Measurements from ENCODE around the gene PCDHGA4. TPM values are rescaled to one million over a fixed set of nuclear protein-coding genes. Genes with fewer than 3 reads are reported as not detected.

Gene PCDHGA4
- total RNA-seq, 1 donor: 6.9 TPM

DNA sequence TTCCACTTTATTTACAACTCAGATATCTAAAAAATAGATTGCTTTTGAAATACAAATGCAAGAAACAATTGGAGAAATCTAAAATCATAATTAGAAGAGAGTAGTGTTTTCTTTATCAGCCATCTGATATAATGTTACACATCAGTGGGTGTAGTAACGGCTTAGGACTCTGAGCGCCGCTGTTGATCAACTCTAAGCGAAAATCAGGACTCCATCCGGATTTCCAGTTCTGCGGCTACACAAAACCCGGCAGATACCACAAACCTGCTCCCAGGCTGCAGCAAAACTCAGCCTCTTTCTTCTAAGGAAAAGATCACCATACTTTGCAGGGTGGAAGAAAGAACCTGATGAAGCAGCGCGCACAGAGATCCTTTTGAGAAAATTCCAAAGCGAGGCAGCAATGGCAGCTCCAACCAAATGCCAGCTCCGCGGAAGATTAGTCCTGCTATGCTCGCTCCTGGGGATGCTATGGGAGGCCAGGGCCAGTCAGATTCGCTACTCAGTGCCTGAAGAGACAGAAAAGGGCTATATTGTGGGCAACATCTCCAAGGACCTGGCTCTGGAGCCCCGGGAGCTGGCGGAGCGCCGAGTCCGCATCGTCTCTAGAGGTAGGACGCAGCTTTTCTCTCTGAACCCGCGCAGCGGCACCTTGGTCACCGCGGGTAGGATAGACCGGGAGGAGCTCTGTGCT is 47.9 kb downstream of the PCDHGA4 start, which contains the start of gene PCDHGA9:
Gene PCDHGA9 (plus strand): TSS at position 226 of the 691 bp plus-strand sequence. CDS start 175 bp downstream, at position 401.
- DNase-seq (ENCODE audit: insufficient read length, low spot score, missing footprints): no peak
- Histone ChIP-seq H3K36me3 (ENCODE audit: insufficient read depth, low read length) (peaks cover 4% of the 10 kb centered on the region), H3K4me2 (ENCODE audit: insufficient read depth, low read length) (peak within 1 kb of the TSS; percentile 61), H3K4me1 (ENCODE audit: insufficient read depth, low read length) (no peaks in the 10 kb centered on the region), H4K20me1 (ENCODE audit: insufficient read depth, low read length) (peaks cover 3% of the 10 kb centered on the region), H2AFZ (ENCODE audit: low read length) (peak within 1 kb of the TSS; percentile 46), H3K4me3 (ENCODE audit: insufficient read depth, low read length) (peak within 1 kb of the TSS; percentile 58), H3K79me2 (ENCODE audit: insufficient read depth, low read length) (no peaks in the 10 kb centered on the region), H3K27me3 (ENCODE audit: insufficient read depth, low read length) (no peaks in the 10 kb centered on the region), H3K9me3 (ENCODE audit: low read depth, low read length) (peaks cover 18% of the 10 kb centered on the region), H3K27ac (ENCODE audit: low read depth, low read length) (no peak within 1 kb of the TSS)
- TF ChIP-seq, protein P1, sequence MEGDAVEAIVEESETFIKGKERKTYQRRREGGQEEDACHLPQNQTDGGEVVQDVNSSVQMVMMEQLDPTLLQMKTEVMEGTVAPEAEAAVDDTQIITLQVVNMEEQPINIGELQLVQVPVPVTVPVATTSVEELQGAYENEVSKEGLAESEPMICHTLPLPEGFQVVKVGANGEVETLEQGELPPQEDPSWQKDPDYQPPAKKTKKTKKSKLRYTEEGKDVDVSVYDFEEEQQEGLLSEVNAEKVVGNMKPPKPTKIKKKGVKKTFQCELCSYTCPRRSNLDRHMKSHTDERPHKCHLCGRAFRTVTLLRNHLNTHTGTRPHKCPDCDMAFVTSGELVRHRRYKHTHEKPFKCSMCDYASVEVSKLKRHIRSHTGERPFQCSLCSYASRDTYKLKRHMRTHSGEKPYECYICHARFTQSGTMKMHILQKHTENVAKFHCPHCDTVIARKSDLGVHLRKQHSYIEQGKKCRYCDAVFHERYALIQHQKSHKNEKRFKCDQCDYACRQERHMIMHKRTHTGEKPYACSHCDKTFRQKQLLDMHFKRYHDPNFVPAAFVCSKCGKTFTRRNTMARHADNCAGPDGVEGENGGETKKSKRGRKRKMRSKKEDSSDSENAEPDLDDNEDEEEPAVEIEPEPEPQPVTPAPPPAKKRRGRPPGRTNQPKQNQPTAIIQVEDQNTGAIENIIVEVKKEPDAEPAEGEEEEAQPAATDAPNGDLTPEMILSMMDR (IDR thresholded peaks at IDR 0.05; ENCODE audit: extremely low read depth, low read depth, low read length): peak; percentile 40

DNA sequence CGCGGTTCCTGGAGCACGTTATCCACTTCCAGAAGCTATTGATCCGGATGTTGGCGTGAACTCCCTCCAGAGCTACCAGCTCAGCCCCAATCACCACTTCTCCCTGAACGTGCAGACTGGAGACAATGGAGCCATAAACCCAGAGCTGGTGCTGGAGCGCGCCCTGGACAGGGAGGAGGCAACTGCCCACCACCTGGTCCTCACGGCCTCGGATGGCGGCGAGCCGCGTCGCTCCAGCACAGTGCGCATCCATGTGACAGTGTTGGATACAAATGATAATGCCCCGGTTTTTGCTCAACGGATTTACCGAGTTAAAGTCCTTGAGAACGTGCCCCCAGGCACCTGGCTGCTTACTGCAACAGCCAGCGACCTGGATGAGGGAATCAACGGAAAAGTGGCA is 48.6 kb downstream of the PCDHGA4 start:
- DNase-seq (ENCODE audit: insufficient read length, low spot score, missing footprints): no peak
- Histone ChIP-seq H2AFZ (ENCODE audit: low read length) (no peak overlapping the region), H3K79me2 (ENCODE audit: insufficient read depth, low read length) (no peaks in the 10 kb centered on the region), H3K4me3 (ENCODE audit: insufficient read depth, low read length) (peak overlapping the region; percentile 58), H4K20me1 (ENCODE audit: insufficient read depth, low read length) (peaks cover 3% of the 10 kb centered on the region), H3K27me3 (ENCODE audit: insufficient read depth, low read length) (no peaks in the 10 kb centered on the region), H3K4me1 (ENCODE audit: insufficient read depth, low read length) (no peaks in the 10 kb centered on the region), H3K4me2 (ENCODE audit: insufficient read depth, low read length) (peak overlapping the region; percentile 61), H3K9me3 (ENCODE audit: low read depth, low read length) (peaks cover 18% of the 10 kb centered on the region), H3K27ac (ENCODE audit: low read depth, low read length) (no peak overlapping the region), H3K36me3 (ENCODE audit: insufficient read depth, low read length) (peaks cover 4% of the 10 kb centered on the region)
- TF ChIP-seq, protein P1 (IDR thresholded peaks at IDR 0.05; ENCODE audit: extremely low read depth, low read depth, low read length): no peak

Other genes with a start within 250 kb of the PCDHGA4 start
- gene PCDHB4, start 233.2 kb upstream of the PCDHGA4 start, total RNA-seq: 1.1 and 1.2 TPM in 2 replicates
- gene PCDHB5, start 219.8 kb upstream of the PCDHGA4 start, total RNA-seq: 1.5 and 2.9 TPM in 2 replicates
- gene PCDHB6, start 205.0 kb upstream of the PCDHGA4 start, total RNA-seq: 0.59 and 0.72 TPM in 2 replicates
- gene PCDHB7, start 182.4 kb upstream of the PCDHGA4 start, total RNA-seq: 2.2 and 2.4 TPM in 2 replicates
- 0.36 and 0.88 TPM in 2 replicates for gene PCDHB8, start 177.2 kb upstream of the PCDHGA4 start, total RNA-seq
- 1.1 and 3.5 TPM in 2 replicates for gene PCDHB16, start 172.6 kb upstream of the PCDHGA4 start, total RNA-seq
- 1.2 and 1.8 TPM in 2 replicates for gene PCDHB9, start 167.9 kb upstream of the PCDHGA4 start, total RNA-seq
- 2.2 and 2.7 TPM in 2 replicates for gene PCDHB10, start 162.7 kb upstream of the PCDHGA4 start, total RNA-seq
- gene PCDHB11, start 155.4 kb upstream of the PCDHGA4 start, total RNA-seq: 1.1 and 1.8 TPM in 2 replicates
- 0.59 and 0.72 TPM in 2 replicates for gene PCDHB12, start 146.3 kb upstream of the PCDHGA4 start, total RNA-seq
- 2.1 and 2.2 TPM in 2 replicates for gene PCDHB13, start 141.1 kb upstream of the PCDHGA4 start, total RNA-seq
- 2.7 and 2.9 TPM in 2 replicates for gene PCDHB14, start 131.7 kb upstream of the PCDHGA4 start, total RNA-seq
- gene PCDHB15, start 109.6 kb upstream of the PCDHGA4 start, total RNA-seq: 0.88 and 1.1 TPM in 2 replicates
- 0.36 and 0.59 TPM in 2 replicates for gene SLC25A2, start 51.0 kb upstream of the PCDHGA4 start, total RNA-seq
- gene TAF7, start 34.2 kb upstream of the PCDHGA4 start, total RNA-seq: 44.2 and 48.1 TPM in 2 replicates
- gene PCDHGA1, start 24.5 kb upstream of the PCDHGA4 start, total RNA-seq: 1.1 and 1.5 TPM in 2 replicates
- gene PCDHGA2, start 16.3 kb upstream of the PCDHGA4 start, total RNA-seq: 2.7 and 2.9 TPM in 2 replicates
- 2.4 and 2.9 TPM in 2 replicates for gene PCDHGA3, start 11.2 kb upstream of the PCDHGA4 start, total RNA-seq
- gene PCDHGB1, start 4.9 kb upstream of the PCDHGA4 start, total RNA-seq: 3.3 and 5.0 TPM in 2 replicates
- gene PCDHGB2, start 5.0 kb downstream of the PCDHGA4 start, total RNA-seq: 4.3 and 5.6 TPM in 2 replicates
- gene PCDHGA5, start 9.1 kb downstream of the PCDHGA4 start, total RNA-seq: 2.5 and 2.7 TPM in 2 replicates
- gene PCDHGB3, start 15.2 kb downstream of the PCDHGA4 start, total RNA-seq: 6.2 and 8.0 TPM in 2 replicates
- gene PCDHGA6, start 18.9 kb downstream of the PCDHGA4 start, total RNA-seq: 5.0 and 5.1 TPM in 2 replicates
- 6.5 TPM in 2 replicates for gene PCDHGA7, start 27.7 kb downstream of the PCDHGA4 start, total RNA-seq
- 14.1 and 15.9 TPM in 2 replicates for gene PCDHGB4, start 32.7 kb downstream of the PCDHGA4 start, total RNA-seq
- gene PCDHGA8, start 37.6 kb downstream of the PCDHGA4 start, total RNA-seq: 3.5 and 3.6 TPM in 2 replicates
- 21.5 and 24.2 TPM in 2 replicates for gene PCDHGB5, start 42.9 kb downstream of the PCDHGA4 start, total RNA-seq
- gene PCDHGA9, start 47.8 kb downstream of the PCDHGA4 start, total RNA-seq: 6.2 and 6.5 TPM in 2 replicates
- 6.2 and 8.0 TPM in 2 replicates for gene PCDHGB6, start 53.0 kb downstream of the PCDHGA4 start, total RNA-seq
- 23.2 and 24.8 TPM in 2 replicates for gene PCDHGA10, start 58.0 kb downstream of the PCDHGA4 start, total RNA-seq
- gene PCDHGB7, start 62.7 kb downstream of the PCDHGA4 start, total RNA-seq: 18.5 and 19.2 TPM in 2 replicates
- gene PCDHGA11, start 66.0 kb downstream of the PCDHGA4 start, total RNA-seq: 12.3 and 16.5 TPM in 2 replicates
- gene PCDHGA12, start 75.5 kb downstream of the PCDHGA4 start, total RNA-seq: 20.6 and 33.6 TPM in 2 replicates
- gene PCDHGC3, start 120.9 kb downstream of the PCDHGA4 start, total RNA-seq: 59.4 and 91.3 TPM in 2 replicates
- 2.9 and 3.8 TPM in 2 replicates for gene PCDHGC4, start 130.0 kb downstream of the PCDHGA4 start, total RNA-seq
- gene PCDHGC5, start 134.1 kb downstream of the PCDHGA4 start, total RNA-seq: 3.6 and 5.3 TPM in 2 replicates

Measured in osteoblast (primary cell).